HepG2 (cell line): ENCODE data around the gene GALNT17. TPM values are rescaled to one million over a fixed set of nuclear protein-coding genes. Genes with fewer than 3 reads are reported as not detected.

Source experiments
- ATAC-seq: fragments of 200-7000 bp; cut with Tn5 transposase; 3 replicates; pipeline ENCODE4 v1.9.1; 2020; ENCODE audit warnings: mild to moderate bottlenecking, moderate library complexity
- BruUV-seq: library from RNA; stranded (reverse); fragments of 400-500 nt; replicated peaks from 2 replicates; lab custom pipeline; 2021; lab: Mats Ljungman, UMichigan
- CTCF ChIA-PET: fragments of 300-600 bp; formaldehyde crosslinking; extraction: SDS; loops from one replicate; lab custom pipeline; 2021; ENCODE audit warnings: low total read pairs, inconsistent platforms, low intra/inter-chr PET ratio; lab: Yijun Ruan, JAX
- POLR2A ChIA-PET: fragments of 350-600 bp; sonication (Branson Sonifier 250); formaldehyde crosslinking; loops from one replicate; lab custom pipeline; 2020; ENCODE audit warnings: antibody characterized with exemption, inconsistent platforms; lab: Yijun Ruan, JAX
- DNase-seq: peaks from one replicate; pipeline ENCODE4 v3.0.0-alpha.2; 2015; ENCODE audit warnings: low spot score
- FAIRE-seq: peaks from 3 replicates; lab custom pipeline; 2011; peaks lifted over from hg19 to GRCh38; lab: Jason Lieb, UNC
- H2AFZ ChIP-seq: one replicate; pipeline ENCODE4 v1.6.1; 2011; ENCODE audit warnings: low read length, inconsistent platforms
- H3K27ac ChIP-seq: fragments of 300-600 bp; 3 replicates; pipeline ENCODE4 v1.8.0; 2011; ENCODE audit warnings: mixed run types, mild to moderate bottlenecking, mixed read lengths, low read length, inconsistent platforms; ENCODE audit not compliant: insufficient read depth; ENCODE audit errors: extremely low read length
- H3K27me3 ChIP-seq, 2 experiments: fragments of 200-600 bp in 1 of 2; 2 replicates in 1 of 2; 3 replicates in 1 of 2; pipeline versions ENCODE4 v1.6.0 to v1.8.0; 2011; ENCODE audit warnings: low read length in 2 of 2, mild to moderate bottlenecking in 2 of 2, moderate library complexity in 2 of 2, inconsistent platforms in 1 of 2; ENCODE audit not compliant: insufficient read depth in 2 of 2, control insufficient read depth in 1 of 2
- H3K36me3 ChIP-seq, 2 experiments: fragments of 200-600 bp in 1 of 2; replicated peaks in 1 of 2; 2 replicates in 1 of 2; 3 replicates in 1 of 2; pipeline versions ENCODE4 v1.5.1 to v1.8.0; 2011; ENCODE audit warnings: low read length in 2 of 2, inconsistent platforms in 1 of 2; ENCODE audit not compliant: insufficient read depth in 2 of 2, control insufficient read depth in 1 of 2
- H3K4me1 ChIP-seq: 2 replicates; pipeline ENCODE4 v1.5.1; 2012; ENCODE audit warnings: low read length, inconsistent platforms; ENCODE audit not compliant: insufficient read depth
- H3K4me2 ChIP-seq: 2 replicates; pipeline ENCODE4 v1.6.0; 2011; ENCODE audit warnings: low read depth, low read length, inconsistent platforms
- H3K4me3 ChIP-seq, 3 experiments: fragments of 200-600 bp in 1 of 3; sonication (generic), shearing (Covaris generic) in 1 of 3; replicated peaks in 1 of 3; 2 replicates each; pipeline ENCODE4 v1.5.1; 2011 to 2016; ENCODE audit warnings: low read length in 3 of 3, inconsistent platforms in 2 of 3, low read depth in 2 of 3, mild to moderate bottlenecking in 2 of 3, control low read depth in 1 of 3, mixed read lengths in 1 of 3; ENCODE audit not compliant: insufficient read depth in 1 of 3
- H3K79me2 ChIP-seq: one replicate; pipeline ENCODE4 v1.6.1; 2011; ENCODE audit warnings: low read length, inconsistent platforms; ENCODE audit not compliant: insufficient read depth
- H3K9ac ChIP-seq: 2 replicates; pipeline ENCODE4 v1.6.0; 2011; ENCODE audit warnings: mild to moderate bottlenecking, low read depth, low read length, inconsistent platforms; ENCODE audit not compliant: insufficient read depth
- H3K9me3 ChIP-seq: 2 replicates; pipeline ENCODE4 v1.5.1; 2012; ENCODE audit warnings: mild to moderate bottlenecking, low read length
- H4K20me1 ChIP-seq: 2 replicates; pipeline ENCODE4 v1.6.0; 2011; ENCODE audit warnings: inconsistent platforms, mild to moderate bottlenecking, low read length, moderate library complexity; ENCODE audit not compliant: insufficient read depth
- CHD4 ChIP-seq: fragments of 200-600 bp; sonication (generic); IDR thresholded peaks from 2 replicates; pipeline ENCODE4 v1.7.0; 2017; ENCODE audit warnings: mild to moderate bottlenecking, low read length, borderline replicate concordance
- CREB1 ChIP-seq, 2 experiments: fragments of 450-650 bp in 1 of 2; IDR thresholded peaks; 2 replicates each; pipeline ENCODE4 v1.6.1; 2016 to 2017; ENCODE audit warnings: control low read depth in 1 of 2, mild to moderate bottlenecking in 1 of 2, missing compliant biosample characterization in 1 of 2, missing genetic modification characterization in 1 of 2
- GPN1 ChIP-seq: sonication (generic); formaldehyde crosslinking; IDR thresholded peaks from 2 replicates; pipeline ENCODE4 v1.5.1; 2020; ENCODE audit warnings: missing genetic modification reagents, borderline replicate concordance
- GTF3A ChIP-seq: sonication (generic); formaldehyde crosslinking; conservative IDR thresholded peaks from 2 replicates; pipeline ENCODE4 v1.4.0; 2020; ENCODE audit warnings: mild to moderate bottlenecking, missing genetic modification reagents
- KLF11 ChIP-seq: IDR thresholded peaks from 2 replicates; pipeline ENCODE4 v1.6.1; 2016; ENCODE audit warnings: missing compliant biosample characterization
- MAFK ChIP-seq, 2 experiments: IDR thresholded peaks in 1 of 2; conservative IDR thresholded peaks in 1 of 2; 2 replicates each; pipeline ENCODE4 v1.6.1; 2011; ENCODE audit warnings: improper control_type of control experiment in 2 of 2, low read length in 2 of 2
- PRMT3 ChIP-seq: sonication (generic); formaldehyde crosslinking; IDR thresholded peaks from 2 replicates; pipeline ENCODE4 v1.8.1; 2022; ENCODE audit warnings: low read depth, mild to moderate bottlenecking, moderate library complexity, missing genetic modification reagents, borderline replicate concordance
- SP140L ChIP-seq: sonication (generic); formaldehyde crosslinking; IDR thresholded peaks from 2 replicates; pipeline ENCODE4 v1.4.0; 2020; ENCODE audit warnings: missing genetic modification reagents, borderline replicate concordance
- TOE1 ChIP-seq: sonication (generic); formaldehyde crosslinking; IDR thresholded peaks from 2 replicates; pipeline ENCODE4 v1.4.0; 2020; ENCODE audit warnings: mild to moderate bottlenecking, missing genetic modification reagents
- ZNF10 ChIP-seq: sonication (generic); formaldehyde crosslinking; IDR thresholded peaks from 2 replicates; pipeline ENCODE4 v1.4.0; 2020; ENCODE audit warnings: mild to moderate bottlenecking, low read depth, missing genetic modification reagents, borderline replicate concordance
- ZNF260 ChIP-seq: sonication (generic); formaldehyde crosslinking; IDR thresholded peaks from 2 replicates; pipeline ENCODE4 v1.4.0; 2020; ENCODE audit warnings: missing genetic modification reagents, low read depth, mild to moderate bottlenecking, borderline replicate concordance
- ZNF33A ChIP-seq: sonication (generic); formaldehyde crosslinking; IDR thresholded peaks from 2 replicates; pipeline ENCODE4 v1.5.1; 2020; ENCODE audit warnings: missing genetic modification reagents, mild to moderate bottlenecking, moderate library complexity, borderline replicate concordance
- ZNF589 ChIP-seq: sonication (generic); formaldehyde crosslinking; conservative IDR thresholded peaks from 2 replicates; pipeline ENCODE4 v1.8.0; 2022; ENCODE audit warnings: mild to moderate bottlenecking, moderate library complexity, missing genetic modification reagents
- WGBS: methylation state at CpG from one replicate; pipeline ENCODE4 v1.1.6; 2017; ENCODE audit warnings: low lambda C conversion rate; 5-methylcytosine and 5-hydroxymethylcytosine counted together
- in situ Hi-C: cut with HindIII; loops from 2 replicates; pipeline ENCODE4 v1.10.0; 2017; ENCODE audit warnings: low pct_unique_long_range_greater_than_20kb; ENCODE audit not compliant: extremely low pct_ligation_motif_present
- intact Hi-C: fragments of 100-400 bp; cut with micrococcal nuclease; formaldehyde crosslinking; loops from one replicate; pipeline ENCODE4 v1.10.0; 2022; ENCODE audit not compliant: unreplicated experiment
- polyA plus RNA-seq, 8 experiments: library from polyadenylated mRNA; depleted of rRNA in 3 of 8; stranded (reverse) in 7 of 8; unstranded in 1 of 8; fragments of >200 nt; fragmentation: Illumina TruSeq in 4 of 8; extraction: Trizol in 4 of 8; gene quantifications; 2 replicates each; pipeline versions ENCODE4 v1.2.1 to v1.2.3, GENCODE V29; 2011 to 2016; ENCODE audit warnings: low read depth in 4 of 8, missing spikeins in 1 of 8, mixed read lengths in 1 of 8; ENCODE audit not compliant: insufficient read depth in 1 of 8
- total RNA-seq, 5 experiments: library from RNA; depleted of rRNA; stranded (reverse); fragments of >200 nt; fragmentation: Illumina TruSeq; extraction: Trizol; gene quantifications; 2 replicates each; pipeline ENCODE4 v1.2.3, GENCODE V29; 2016; ENCODE audit warnings: low read depth in 1 of 5

The GALNT17 gene
- total and polyA plus RNA-seq, 2 of the 13 experiments (the other 11 are each of a cell fraction or from before 2014, with no cell fraction given): not detected

- Histone ChIP-seq H3K36me3 (no peaks in the 10 kb centered on the region), H4K20me1 (no peaks in the 10 kb centered on the region), H3K4me1 (no peaks in the 10 kb centered on the region), H2AFZ (no peak overlapping the region), H3K4me3 (no peak overlapping the region), H3K79me2 (no peaks in the 10 kb centered on the region), H3K27me3 (0 out of 5 replicates have a peak, but pooled peaks cover 0 to 2% of the 10 kb centered on the region in 2 experiments), H3K27ac (no peak overlapping the region), H3K9ac (no peak overlapping the region), H3K4me2 (no peak overlapping the region), H3K9me3 (peaks cover 28% of the 10 kb centered on the region)
- ChIA-PET POLR2A (no interaction called here), CTCF (no interaction called here)
- no peak for TF ChIP-seq TOE1 (CRISPR knock-in tag)
- no peak for TF ChIP-seq KLF11
- no peak for TF ChIP-seq ZNF260 (CRISPR knock-in tag)
- in situ Hi-C loops: no loop called here
- ATAC-seq: no peak
- FAIRE-seq: no peak
- no TSS peak for BruUV-seq
- 0% methylated on average over 1 of the region's 6 CpGs for WGBS
- no peak for DNase-seq
- intact Hi-C loops: no loop called here
Observed at GRCh38 chr7:71229699-71230098, 97.8 kb downstream of the GALNT17 start.

- Histone ChIP-seq H3K9me3 (peaks cover 6% of the 10 kb centered on the region), H3K9ac (no peak overlapping the region), H3K36me3 (no peaks in the 10 kb centered on the region), H2AFZ (no peak overlapping the region), H3K4me3 (no peak overlapping the region), H3K27me3 (no peaks in the 10 kb centered on the region), H4K20me1 (no peaks in the 10 kb centered on the region), H3K4me2 (no peak overlapping the region), H3K79me2 (no peaks in the 10 kb centered on the region), H3K4me1 (no peaks in the 10 kb centered on the region), H3K27ac (no peak overlapping the region)
- DNase-seq (no peak), ATAC-seq (no peak), FAIRE-seq (no peak)
- no TSS peak for BruUV-seq
- in situ Hi-C loops (no loop called here), intact Hi-C loops (no loop called here)
- TF ChIP-seq PRMT3 (CRISPR knock-in tag) (no peak), CREB1 (IDR thresholded peaks at IDR 0.05) (0 out of 2 replicates have a peak, but pooled peaks have one; percentile 28), CREB1 (CRISPR knock-in tag; IDR thresholded peaks at IDR 0.05) (no peak), ZNF33A (CRISPR knock-in tag) (no peak), CHD4 (no peak), ZNF589 (no peak), SP140L (CRISPR knock-in tag) (no peak), MAFK (conservative IDR thresholded peaks at IDR 0.05 in 1 of 2, IDR thresholded peaks at IDR 0.05 in 1 of 2; ENCODE audit: low read length in 2 of 2) (0 out of 4 replicates have a peak, but pooled peaks of 1 of the 2 experiments have one; percentile 6), GTF3A (CRISPR knock-in tag) (no peak), GPN1 (CRISPR knock-in tag) (no peak), ZNF10 (CRISPR knock-in tag) (no peak)
- POLR2A ChIA-PET: no interaction called here
- WGBS: 43% methylated on average over 10 of the region's 10 CpGs
- CTCF ChIA-PET: no interaction called here
Observed at GRCh38 chr7:71235253-71235652, 103.3 kb downstream of the GALNT17 start.
